HEK293T (cell line): ENCODE data around the gene SLC44A3.

ENCODE experiments used
- ARNT ChIP-seq: fragments of 450-650 bp; IDR thresholded peaks from 2 replicates; pipeline ENCODE4 v1.6.1; 2017; ENCODE audit warnings: mild to moderate bottlenecking
- BHLHE40 ChIP-seq: fragments of 450-650 bp; IDR thresholded peaks from 2 replicates; pipeline ENCODE4 v1.6.1; 2016; ENCODE audit warnings: mild to moderate bottlenecking, moderate library complexity, borderline replicate concordance
- CTBP1 ChIP-seq: fragments of 450-650 bp; IDR thresholded peaks from 2 replicates; pipeline ENCODE4 v1.6.1; 2016; ENCODE audit warnings: borderline replicate concordance
- FOXA1 ChIP-seq: fragments of 450-650 bp; IDR thresholded peaks from 2 replicates; pipeline ENCODE4 v1.6.1; 2016; ENCODE audit warnings: mild to moderate bottlenecking
- FOXK2 ChIP-seq: fragments of 450-650 bp; IDR thresholded peaks from 2 replicates; pipeline ENCODE4 v1.6.1; 2016; ENCODE audit warnings: mild to moderate bottlenecking
- FOXM1 ChIP-seq: fragments of 450-650 bp; IDR thresholded peaks from 2 replicates; pipeline ENCODE4 v1.6.1; 2017; ENCODE audit warnings: mild to moderate bottlenecking, borderline replicate concordance
- SP1 ChIP-seq: fragments of 450-650 bp; IDR thresholded peaks from 2 replicates; pipeline ENCODE4 v1.6.1; 2017
- SUZ12 ChIP-seq: fragments of 450-650 bp; IDR thresholded peaks from 2 replicates; pipeline ENCODE4 v1.6.1; 2016; ENCODE audit warnings: mild to moderate bottlenecking
- TARDBP ChIP-seq: fragments of 450-650 bp; IDR thresholded peaks from 2 replicates; pipeline ENCODE4 v1.6.1; 2016
- TF ChIP-seq, protein P1 (sequence below): fragments of 450-650 bp; IDR thresholded peaks from 2 replicates; pipeline ENCODE4 v1.6.1; 2016

DNA sequence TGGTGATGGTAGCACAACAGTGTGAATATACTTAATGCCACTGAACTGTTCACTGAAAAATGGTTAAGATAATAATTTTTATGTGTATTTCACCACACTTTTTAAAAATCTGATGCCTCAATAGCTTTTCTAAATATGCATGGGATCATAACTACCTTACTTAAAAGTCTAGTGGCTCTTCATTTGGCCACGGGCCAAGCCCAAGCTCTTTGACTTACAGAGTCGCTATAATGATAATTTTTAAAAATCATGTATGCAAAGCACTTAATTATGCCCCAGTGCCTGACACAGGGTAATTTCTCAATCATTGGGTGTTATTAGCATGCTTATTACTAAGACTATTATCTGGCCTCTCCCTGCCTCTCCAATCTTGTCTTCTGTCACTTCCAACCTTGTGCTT, 114.4 kb downstream of the SLC44A3 start:
- TF ChIP-seq BHLHE40 (no peak), CTBP1 (no peak), SP1 (no peak), FOXM1 (no peak), FOXK2 (no peak), TARDBP (no peak), SUZ12 (no peak), FOXA1 (no peak), ARNT (no peak)
- TF ChIP-seq, protein P1, sequence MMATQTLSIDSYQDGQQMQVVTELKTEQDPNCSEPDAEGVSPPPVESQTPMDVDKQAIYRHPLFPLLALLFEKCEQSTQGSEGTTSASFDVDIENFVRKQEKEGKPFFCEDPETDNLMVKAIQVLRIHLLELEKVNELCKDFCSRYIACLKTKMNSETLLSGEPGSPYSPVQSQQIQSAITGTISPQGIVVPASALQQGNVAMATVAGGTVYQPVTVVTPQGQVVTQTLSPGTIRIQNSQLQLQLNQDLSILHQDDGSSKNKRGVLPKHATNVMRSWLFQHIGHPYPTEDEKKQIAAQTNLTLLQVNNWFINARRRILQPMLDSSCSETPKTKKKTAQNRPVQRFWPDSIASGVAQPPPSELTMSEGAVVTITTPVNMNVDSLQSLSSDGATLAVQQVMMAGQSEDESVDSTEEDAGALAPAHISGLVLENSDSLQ: no peak
